ENCODE measurements around the gene NPHP4. TPM values are rescaled to one million over a fixed set of nuclear protein-coding genes. Genes with fewer than 3 reads are reported as not detected.

Gene NPHP4
- total RNA-seq, 1 donor from 2014 or later = 3.7 TPM

DNA sequence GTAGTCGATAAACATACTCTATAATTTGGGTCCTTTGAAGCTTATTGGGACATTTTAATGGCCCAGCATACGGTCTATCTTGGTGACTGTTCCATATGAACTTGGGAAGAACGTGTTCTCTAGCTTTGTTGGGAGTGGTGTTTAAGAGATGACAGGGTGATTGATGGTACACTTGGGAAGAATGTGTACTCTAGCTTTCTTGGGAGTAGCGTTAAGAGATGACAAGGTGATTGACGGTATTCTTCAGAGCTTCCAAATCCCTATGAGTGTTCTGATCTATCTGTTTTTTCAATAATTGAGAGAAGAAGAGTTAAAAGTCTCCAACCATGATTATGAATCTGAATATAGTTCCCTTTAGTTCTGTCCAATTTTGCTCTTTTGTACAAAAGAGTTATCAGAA is 9.4 kb downstream of the NPHP4 start:
- peaks cover 10% of the 10 kb centered on the region for H3K4me1 ChIP-seq
- intact Hi-C loops (cut with micrococcal nuclease) = no loop called here
- H3K4me3 ChIP-seq = no peak overlapping the region
- no peak for DNase-seq
- H3K27me3 ChIP-seq (ENCODE audit: low read depth) = no peaks in the 10 kb centered on the region
- TF ChIP-seq CTCF (IDR thresholded peaks at IDR 0.05; ENCODE audit: borderline replicate concordance) = no peak
- no peaks in the 10 kb centered on the region for H3K9me3 ChIP-seq (replicated peaks)
- H3K36me3 ChIP-seq = peaks cover 24% of the 10 kb centered on the region
- no peak overlapping the region for H3K27ac ChIP-seq (replicated peaks)

GRCh38 chr1:5982276-5982675 is 9.9 kb downstream of the NPHP4 start:
- no peak overlapping the region for H3K27ac ChIP-seq (replicated peaks)
- intact Hi-C loops (cut with micrococcal nuclease) = no loop called here
- peaks cover 10% of the 10 kb centered on the region for H3K4me1 ChIP-seq
- no peak overlapping the region for H3K4me3 ChIP-seq
- DNase-seq = no peak
- no peaks in the 10 kb centered on the region for H3K9me3 ChIP-seq (replicated peaks)
- TF ChIP-seq CTCF (IDR thresholded peaks at IDR 0.05; ENCODE audit: borderline replicate concordance) = no peak
- H3K36me3 ChIP-seq = peaks cover 24% of the 10 kb centered on the region
- no peaks in the 10 kb centered on the region for H3K27me3 ChIP-seq (ENCODE audit: low read depth)

DNA sequence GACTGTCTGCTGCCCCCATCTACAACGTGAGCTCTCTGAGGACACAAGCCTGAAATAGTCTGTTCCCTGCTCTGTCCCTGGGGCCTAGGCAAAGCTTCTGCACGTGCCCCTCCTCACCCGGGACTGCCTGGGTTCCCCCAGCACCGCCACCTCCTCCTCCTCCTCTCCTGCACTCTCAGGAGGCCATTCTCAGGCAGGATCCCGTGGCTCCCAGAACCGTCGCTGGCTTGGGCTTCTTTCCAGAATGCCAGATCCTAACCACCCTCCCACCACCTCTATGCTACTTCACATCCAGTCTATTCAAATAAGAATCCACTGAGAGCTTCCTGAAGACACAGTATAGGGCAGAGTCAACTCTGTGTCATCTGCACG is 11.2 kb downstream of the NPHP4 start:
- Histone ChIP-seq H3K9me3 (replicated peaks) (no peaks in the 10 kb centered on the region), H3K4me3 (no peak overlapping the region), H3K36me3 (peaks cover 23% of the 10 kb centered on the region), H3K27me3 (ENCODE audit: low read depth) (no peaks in the 10 kb centered on the region), H3K27ac (replicated peaks) (no peak overlapping the region), H3K4me1 (peaks cover 10% of the 10 kb centered on the region)
- intact Hi-C loops (cut with micrococcal nuclease) = no loop called here
- no peak for DNase-seq
- TF ChIP-seq CTCF (IDR thresholded peaks at IDR 0.05; ENCODE audit: borderline replicate concordance) = no peak

- peak; percentile 73 for DNase-seq
- peak; percentile 26 for TF ChIP-seq CTCF (IDR thresholded peaks at IDR 0.05; ENCODE audit: borderline replicate concordance)
- no peaks in the 10 kb centered on the region for H3K27me3 ChIP-seq (ENCODE audit: low read depth)
- H3K9me3 ChIP-seq (replicated peaks) = no peaks in the 10 kb centered on the region
- intact Hi-C loops (cut with micrococcal nuclease) = no loop called here
- peaks cover 10% of the 10 kb centered on the region for H3K4me1 ChIP-seq
- no peak overlapping the region for H3K27ac ChIP-seq (replicated peaks)
- peaks cover 22% of the 10 kb centered on the region for H3K36me3 ChIP-seq
- H3K4me3 ChIP-seq = no peak overlapping the region
Observed at GRCh38 chr1:5980314-5981008, 11.8 kb downstream of the NPHP4 start.

DNA sequence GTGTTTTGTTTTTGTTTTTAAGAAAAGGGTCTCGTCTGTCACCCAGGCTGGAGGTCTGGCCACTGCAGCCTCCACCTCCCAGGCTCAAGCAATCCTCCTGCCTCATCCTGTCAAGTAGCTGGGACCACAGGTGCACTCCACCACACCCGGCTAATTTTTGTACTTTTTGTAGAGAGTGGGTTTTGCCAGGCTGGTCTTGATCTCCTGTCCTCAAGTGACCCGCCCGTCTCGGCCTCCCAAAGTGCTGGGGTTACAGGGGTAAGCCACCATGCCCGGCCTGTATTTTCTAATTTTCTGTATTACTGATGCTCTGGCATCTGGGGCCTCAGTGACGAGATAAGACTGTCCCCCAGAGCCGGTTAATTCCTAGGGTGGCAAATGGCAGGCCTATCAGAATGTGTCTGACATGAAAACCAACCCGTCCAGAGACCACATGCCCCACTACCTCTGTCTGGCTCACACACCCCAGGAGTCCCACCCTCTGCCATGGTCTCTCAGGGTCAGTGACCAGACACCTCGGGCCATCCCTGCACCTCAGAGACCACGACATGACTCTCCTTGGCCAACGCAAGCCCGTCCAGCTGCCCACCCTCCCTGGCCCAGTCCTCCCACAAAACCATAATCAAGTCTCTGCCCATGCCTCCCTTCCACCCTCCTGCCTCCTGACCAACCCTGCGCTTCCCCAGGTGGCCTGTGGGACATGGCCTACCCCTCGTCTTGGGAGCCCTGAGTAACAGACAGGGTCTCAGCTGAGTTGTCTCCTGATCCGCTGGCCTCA is 12.5 kb downstream of the NPHP4 start:
- no peak overlapping the region for H3K27ac ChIP-seq (replicated peaks)
- no peak for DNase-seq
- TF ChIP-seq CTCF (IDR thresholded peaks at IDR 0.05; ENCODE audit: borderline replicate concordance) = no peak
- H3K9me3 ChIP-seq (replicated peaks) = no peaks in the 10 kb centered on the region
- H3K36me3 ChIP-seq = peaks cover 15% of the 10 kb centered on the region
- H3K4me1 ChIP-seq = peaks cover 13% of the 10 kb centered on the region
- intact Hi-C loops (cut with micrococcal nuclease) = no loop called here
- no peak overlapping the region for H3K4me3 ChIP-seq
- H3K27me3 ChIP-seq (ENCODE audit: low read depth) = no peaks in the 10 kb centered on the region

All from left ventricle myocardium inferior (tissue), 1 donor.